ENCODE results near the gene CLCN4.

Gene CLCN4

DNA sequence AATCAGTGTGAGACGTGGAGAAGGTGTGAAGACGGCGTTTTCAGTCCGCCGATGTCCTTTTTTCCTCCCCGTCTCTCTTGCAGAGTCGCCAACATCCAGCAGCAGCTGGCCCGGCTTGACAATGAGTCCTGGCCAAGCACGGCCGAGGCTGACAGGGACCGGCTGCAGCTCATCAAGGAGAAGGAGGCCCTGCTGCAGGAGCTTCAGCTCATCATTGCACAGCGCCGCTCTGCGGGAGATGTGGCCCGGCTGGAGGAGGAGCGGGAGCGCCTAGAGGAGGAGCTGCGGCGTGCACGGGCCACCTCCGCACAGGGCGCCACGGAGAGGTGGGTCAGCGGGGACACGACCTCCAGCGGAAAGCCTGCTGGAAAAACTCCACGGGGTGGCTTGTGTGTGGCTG, 47.1 kb upstream of the CLCN4 start:
- no peak overlapping the region for H3K4me3 ChIP-seq (ENCODE audit: low read length, poor library complexity, severe bottlenecking)
- no peaks in the 10 kb centered on the region for H3K4me1 ChIP-seq (ENCODE audit: insufficient read depth, low read length, poor library complexity, severe bottlenecking)
- no peaks in the 10 kb centered on the region for H3K9me3 ChIP-seq (ENCODE audit: insufficient read depth, low read depth, low read length)
- no peak overlapping the region for H2AFZ ChIP-seq (ENCODE audit: low read length)
- no peaks in the 10 kb centered on the region for H3K79me2 ChIP-seq (ENCODE audit: insufficient read depth, low read length)
- no peaks in the 10 kb centered on the region for H3K9me2 ChIP-seq (replicated peaks; ENCODE audit: low read depth, low read length)
- H4K20me1 ChIP-seq (ENCODE audit: insufficient read depth, low read length, poor library complexity, severe bottlenecking), result no peaks in the 10 kb centered on the region
- no peaks in the 10 kb centered on the region for H3F3A ChIP-seq (ENCODE audit: low read depth)
- TF ChIP-seq EZH2phosphoT487 (IDR thresholded peaks at IDR 0.05; ENCODE audit: borderline replicate concordance) (no peak), CTCF (conservative IDR thresholded peaks at IDR 0.05; ENCODE audit: low read length) (no peak)
- H3K4me2 ChIP-seq (ENCODE audit: low read depth, low read length, poor library complexity, severe bottlenecking), result no peak overlapping the region
- H3K36me3 ChIP-seq (ENCODE audit: insufficient read depth, low read length), result no peaks in the 10 kb centered on the region
- no peak overlapping the region for H3K9ac ChIP-seq (ENCODE audit: low read depth, low read length, poor library complexity, severe bottlenecking)
- H3K27me3 ChIP-seq (ENCODE audit: insufficient read depth, low read length, poor library complexity, severe bottlenecking), result no peaks in the 10 kb centered on the region

DNA sequence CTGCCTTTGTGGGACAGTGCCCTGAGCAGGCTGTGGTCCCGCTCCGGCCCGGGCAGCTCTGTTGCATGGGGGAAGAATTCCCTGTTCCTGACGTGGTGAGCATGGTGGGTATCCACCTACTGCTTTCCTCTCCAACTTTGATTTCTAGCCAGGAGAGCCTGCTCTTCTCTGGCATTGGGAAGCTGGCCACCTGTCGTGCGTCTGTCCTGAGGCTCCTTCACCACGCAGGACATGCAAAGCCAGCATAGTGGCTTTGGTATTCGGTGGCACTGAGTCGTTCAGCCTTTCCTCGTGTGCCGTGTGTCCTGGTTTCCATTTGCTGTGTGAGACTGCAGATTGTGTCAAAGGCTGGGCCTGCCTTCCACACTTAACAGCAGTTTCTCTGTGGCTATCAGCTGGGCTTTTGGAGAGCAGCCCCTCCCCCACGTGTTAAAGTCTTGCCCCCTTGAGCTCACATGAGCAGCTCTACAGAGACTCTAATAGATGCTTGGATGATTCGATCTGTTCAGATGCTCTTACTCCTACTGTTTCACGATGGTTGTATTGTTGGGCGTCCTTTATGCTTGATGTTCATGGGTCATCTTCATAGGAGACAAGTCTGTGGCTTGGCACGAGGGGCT, 46.3 kb upstream of the CLCN4 start:
- Histone ChIP-seq H3K9me2 (replicated peaks; ENCODE audit: low read depth, low read length) (no peaks in the 10 kb centered on the region), H2AFZ (ENCODE audit: low read length) (no peak overlapping the region), H3K27me3 (ENCODE audit: insufficient read depth, low read length, poor library complexity, severe bottlenecking) (no peaks in the 10 kb centered on the region), H3F3A (ENCODE audit: low read depth) (no peaks in the 10 kb centered on the region), H3K4me1 (ENCODE audit: insufficient read depth, low read length, poor library complexity, severe bottlenecking) (no peaks in the 10 kb centered on the region), H3K79me2 (ENCODE audit: insufficient read depth, low read length) (no peaks in the 10 kb centered on the region), H3K9me3 (ENCODE audit: insufficient read depth, low read depth, low read length) (no peaks in the 10 kb centered on the region), H3K4me3 (ENCODE audit: low read length, poor library complexity, severe bottlenecking) (no peak overlapping the region), H3K4me2 (ENCODE audit: low read depth, low read length, poor library complexity, severe bottlenecking) (no peak overlapping the region), H3K36me3 (ENCODE audit: insufficient read depth, low read length) (no peaks in the 10 kb centered on the region), H4K20me1 (ENCODE audit: insufficient read depth, low read length, poor library complexity, severe bottlenecking) (no peaks in the 10 kb centered on the region), H3K9ac (ENCODE audit: low read depth, low read length, poor library complexity, severe bottlenecking) (no peak overlapping the region)
- TF ChIP-seq EZH2phosphoT487 (IDR thresholded peaks at IDR 0.05; ENCODE audit: borderline replicate concordance) (no peak), CTCF (conservative IDR thresholded peaks at IDR 0.05; ENCODE audit: low read length) (no peak)

DNA sequence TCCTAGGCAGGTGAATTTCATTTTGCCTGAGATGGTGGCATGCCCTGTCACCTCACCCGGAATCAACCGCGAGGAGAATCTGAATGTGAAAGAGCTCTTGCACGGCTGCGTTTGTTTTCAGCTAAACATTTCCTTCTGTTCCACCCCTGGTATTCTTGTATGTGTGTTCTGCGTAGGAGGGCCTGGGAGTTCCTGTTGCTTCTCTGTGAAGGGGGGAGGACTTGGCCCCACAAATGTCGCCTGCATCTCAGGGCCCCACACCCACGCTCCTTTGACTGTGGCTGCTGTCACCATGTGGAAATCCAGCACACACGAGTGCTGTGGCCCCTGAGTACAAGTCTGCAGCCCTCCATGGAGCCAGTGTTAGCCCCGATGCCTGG, 45.8 kb upstream of the CLCN4 start:
- Histone ChIP-seq H4K20me1 (ENCODE audit: insufficient read depth, low read length, poor library complexity, severe bottlenecking) (no peaks in the 10 kb centered on the region), H3K9me2 (replicated peaks; ENCODE audit: low read depth, low read length) (no peaks in the 10 kb centered on the region), H3K4me3 (ENCODE audit: low read length, poor library complexity, severe bottlenecking) (no peak overlapping the region), H3K4me1 (ENCODE audit: insufficient read depth, low read length, poor library complexity, severe bottlenecking) (no peaks in the 10 kb centered on the region), H3K9me3 (ENCODE audit: insufficient read depth, low read depth, low read length) (no peaks in the 10 kb centered on the region), H3K36me3 (ENCODE audit: insufficient read depth, low read length) (no peaks in the 10 kb centered on the region), H3K9ac (ENCODE audit: low read depth, low read length, poor library complexity, severe bottlenecking) (no peak overlapping the region), H3F3A (ENCODE audit: low read depth) (no peaks in the 10 kb centered on the region), H3K79me2 (ENCODE audit: insufficient read depth, low read length) (no peaks in the 10 kb centered on the region), H3K27me3 (ENCODE audit: insufficient read depth, low read length, poor library complexity, severe bottlenecking) (no peaks in the 10 kb centered on the region), H2AFZ (ENCODE audit: low read length) (no peak overlapping the region), H3K4me2 (ENCODE audit: low read depth, low read length, poor library complexity, severe bottlenecking) (no peak overlapping the region)
- TF ChIP-seq CTCF (conservative IDR thresholded peaks at IDR 0.05; ENCODE audit: low read length), result no peak
- TF ChIP-seq EZH2phosphoT487 (IDR thresholded peaks at IDR 0.05; ENCODE audit: borderline replicate concordance), result no peak
